ENCODE results near the gene TNFAIP1.

- TF ChIP-seq CTCF (conservative IDR thresholded peaks at IDR 0.05 in 1 of 2, IDR thresholded peaks at IDR 0.05 in 1 of 2; ENCODE audit: extremely low read depth in 1 of 2, insufficient read depth in 1 of 2, low read depth in 1 of 2, low read length in 2 of 2), result no peak
- TF ChIP-seq EZH2 (IDR thresholded peaks at IDR 0.05; ENCODE audit: borderline replicate concordance, low read length), result no peak
Observed at GRCh38 chr17:28345419-28346198, 10.0 kb downstream of the TNFAIP1 start.

Measured in mammary epithelial cell (primary cell).